Stomach (tissue), 4 donors: ENCODE results near the gene BCR.

ENCODE experiments used
- CTCF ChIP-seq, 7 experiments: fragments of 450-650 bp in 4 of 7; fragments of 200-600 bp in 3 of 7; sonication (generic) in 3 of 7; IDR thresholded peaks; one replicate each; pipeline ENCODE4 v1.5.1; 2016 to 2019; ENCODE audit warnings: antibody characterized with exemption in 7 of 7, control low read depth in 2 of 7, mild to moderate bottlenecking in 1 of 7
- EP300 ChIP-seq: sonication (generic); formaldehyde crosslinking; IDR thresholded peaks from one replicate; pipeline ENCODE4 v1.6.1; 2017; ENCODE audit warnings: antibody characterized with exemption
- POLR2A ChIP-seq, 4 donors: fragments of 450-650 bp; IDR thresholded peaks; one replicate each; pipeline ENCODE4 v1.6.1; 2016; ENCODE audit warnings: antibody characterized with exemption in 4 of 4, control low read depth in 2 of 4, mild to moderate bottlenecking in 1 of 4, moderate library complexity in 1 of 4
- POLR2AphosphoS5 ChIP-seq, 3 donors: sonication (generic); formaldehyde crosslinking; IDR thresholded peaks; one replicate each; pipeline ENCODE4 v1.6.1; 2016; ENCODE audit warnings: antibody characterized with exemption in 3 of 3

- no peak for TF ChIP-seq POLR2A (IDR thresholded peaks at IDR 0.05)
- TF ChIP-seq CTCF (IDR thresholded peaks at IDR 0.05), result no peak
- TF ChIP-seq POLR2AphosphoS5 (IDR thresholded peaks at IDR 0.05), result no peak
- TF ChIP-seq EP300, result no peak
Observed at GRCh38 chr22:23199159-23199558, 18.9 kb downstream of the BCR start.
